HuH-7 (cell line): ENCODE results near the gene EVX1.

Experiments used
- DNase-seq: peaks from one replicate; pipeline ENCODE4 v3.0.0; 2011; ENCODE audit warnings: low spot score

EVX1 gene

GRCh38 chr7:27205325-27206280 is 37.0 kb upstream of the EVX1 start:
- DNase-seq = no peak

GRCh38 chr7:27207348-27207985 is 35.1 kb upstream of the EVX1 start:
- no peak for DNase-seq

GRCh38 chr7:27208998-27209397 is 33.6 kb upstream of the EVX1 start:
- no peak for DNase-seq

GRCh38 chr7:27209933-27210440 is 32.6 kb upstream of the EVX1 start:
- DNase-seq = no peak

- DNase-seq = peak; percentile 96
Observed at GRCh38 chr7:27210441-27211083, 32.0 kb upstream of the EVX1 start.

- DNase-seq = no peak
Observed at GRCh38 chr7:27211084-27211446, 31.5 kb upstream of the EVX1 start.

GRCh38 chr7:27211764-27212204 is 30.8 kb upstream of the EVX1 start:
- DNase-seq = no peak

- DNase-seq = no peak
Observed at GRCh38 chr7:27212497-27213432, 29.8 kb upstream of the EVX1 start.

GRCh38 chr7:27213433-27214238 is 29.0 kb upstream of the EVX1 start:
- no peak for DNase-seq

- no peak for DNase-seq
Observed at GRCh38 chr7:27214239-27214950, 28.2 kb upstream of the EVX1 start.

- no peak for DNase-seq
Observed at GRCh38 chr7:27215356-27215755, 27.2 kb upstream of the EVX1 start.

GRCh38 chr7:27217951-27218350 is 24.7 kb upstream of the EVX1 start:
- DNase-seq = no peak

GRCh38 chr7:27219821-27220220 is 22.8 kb upstream of the EVX1 start:
- DNase-seq = no peak

- DNase-seq = no peak
Observed at GRCh38 chr7:27220440-27220955, 22.1 kb upstream of the EVX1 start.

- DNase-seq = no peak
Observed at GRCh38 chr7:27221201-27221797, 21.3 kb upstream of the EVX1 start.

GRCh38 chr7:27223941-27224575 is 18.5 kb upstream of the EVX1 start:
- no peak for DNase-seq

GRCh38 chr7:27224983-27225934 is 17.3 kb upstream of the EVX1 start:
- no peak for DNase-seq

- DNase-seq = no peak
Observed at GRCh38 chr7:27229448-27229847, 13.2 kb upstream of the EVX1 start.
